Liver (tissue), 9 donors: ENCODE measurements around the gene NEK7. TPM values are rescaled to one million over a fixed set of nuclear protein-coding genes. Genes with fewer than 3 reads are reported as not detected.

Experiments
- DNase-seq: peaks from one replicate; pipeline ENCODE4 v3.0.0-alpha.2; 2017; ENCODE audit warnings: low spot score
- H3K27ac ChIP-seq, 2 donors: one replicate each; pipeline ENCODE4 v1.7.0; 2013; ENCODE audit warnings: inconsistent platforms in 2 of 2, low read length in 2 of 2, control low read depth in 1 of 2, low read depth in 1 of 2, mild to moderate bottlenecking in 1 of 2
- H3K27me3 ChIP-seq, 4 donors: one replicate each; pipeline versions ENCODE4 v1.6.1 to v1.7.0; 2013; ENCODE audit warnings: low read length in 3 of 4, inconsistent platforms in 1 of 4, mild to moderate bottlenecking in 1 of 4, moderate library complexity in 1 of 4; ENCODE audit not compliant: control insufficient read depth in 4 of 4, insufficient read depth in 4 of 4
- H3K36me3 ChIP-seq, 4 donors: one replicate each; pipeline versions ENCODE4 v1.6.1 to v1.7.0; 2013; ENCODE audit warnings: low read length in 3 of 4, mild to moderate bottlenecking in 3 of 4, low read depth in 1 of 4, moderate library complexity in 1 of 4; ENCODE audit not compliant: control insufficient read depth in 4 of 4, insufficient read depth in 3 of 4
- H3K4me1 ChIP-seq, 4 donors: one replicate each; pipeline versions ENCODE4 v1.6.1 to v1.7.0; 2013; ENCODE audit warnings: low read length in 3 of 4, mild to moderate bottlenecking in 3 of 4, moderate library complexity in 1 of 4; ENCODE audit not compliant: control insufficient read depth in 4 of 4, insufficient read depth in 4 of 4
- H3K4me3 ChIP-seq, 3 donors: one replicate each; pipeline versions ENCODE4 v1.6.1 to v1.7.0; 2013; ENCODE audit warnings: low read length in 3 of 3, control low read depth in 1 of 3, low read depth in 1 of 3, mild to moderate bottlenecking in 1 of 3
- H3K9ac ChIP-seq, 2 donors: one replicate each; pipeline ENCODE4 v1.7.0; 2013; ENCODE audit warnings: low read length in 2 of 2, mild to moderate bottlenecking in 2 of 2, moderate library complexity in 2 of 2, control low read depth in 1 of 2, low read depth in 1 of 2
- H3K9me3 ChIP-seq, 4 donors: one replicate each; pipeline versions ENCODE4 v1.6.1 to v1.7.0; 2013; ENCODE audit warnings: low read length in 3 of 4; ENCODE audit not compliant: control insufficient read depth in 4 of 4
- EGR1 ChIP-seq, 2 donors: IDR thresholded peaks; 2 replicates each; pipeline ENCODE4 v1.6.1; 2016 to 2018; ENCODE audit warnings: antibody characterized with exemption in 2 of 2, low read depth in 2 of 2
- FOXA1 ChIP-seq: IDR thresholded peaks from 2 replicates; pipeline ENCODE4 v1.6.1; 2016; ENCODE audit warnings: antibody characterized with exemption
- FOXA2 ChIP-seq: IDR thresholded peaks from 2 replicates; pipeline ENCODE4 v1.6.1; 2016; ENCODE audit warnings: antibody characterized with exemption
- GABPA ChIP-seq, 2 donors: IDR thresholded peaks in 1 of 2; conservative IDR thresholded peaks in 1 of 2; 2 replicates each; pipeline ENCODE4 v1.6.1; 2016; ENCODE audit warnings: antibody characterized with exemption in 2 of 2, mild to moderate bottlenecking in 1 of 2, moderate library complexity in 1 of 2
- HNF4A ChIP-seq, 2 donors: conservative IDR thresholded peaks; 2 replicates each; pipeline ENCODE4 v1.6.1; 2016; ENCODE audit warnings: antibody characterized with exemption in 2 of 2, mild to moderate bottlenecking in 2 of 2
- HNF4G ChIP-seq: IDR thresholded peaks from 2 replicates; pipeline ENCODE4 v1.6.1; 2016; ENCODE audit warnings: antibody characterized with exemption
- JUND ChIP-seq, 2 donors: IDR thresholded peaks; 2 replicates each; pipeline ENCODE4 v1.6.1; 2016; ENCODE audit warnings: antibody characterized with exemption in 2 of 2
- NR2F2 ChIP-seq: IDR thresholded peaks from 2 replicates; pipeline ENCODE4 v1.6.1; 2016; ENCODE audit warnings: antibody characterized with exemption
- RAD21 ChIP-seq, 2 donors: IDR thresholded peaks; 2 replicates each; pipeline ENCODE4 v1.6.1; 2016; ENCODE audit warnings: antibody characterized with exemption in 2 of 2, mild to moderate bottlenecking in 2 of 2
- REST ChIP-seq: IDR thresholded peaks from 2 replicates; pipeline ENCODE4 v1.6.1; 2016; ENCODE audit warnings: antibody characterized with exemption, mild to moderate bottlenecking
- RXRA ChIP-seq, 2 donors: IDR thresholded peaks; 2 replicates each; pipeline ENCODE4 v1.6.1; 2017 to 2018; ENCODE audit warnings: antibody characterized with exemption in 2 of 2, mild to moderate bottlenecking in 1 of 2
- SP1 ChIP-seq: IDR thresholded peaks from 2 replicates; pipeline ENCODE4 v1.6.1; 2018; ENCODE audit warnings: antibody characterized with exemption, mild to moderate bottlenecking
- TAF1 ChIP-seq: conservative IDR thresholded peaks from 2 replicates; pipeline ENCODE4 v1.6.1; 2016; ENCODE audit warnings: antibody characterized with exemption, mild to moderate bottlenecking
- YY1 ChIP-seq: IDR thresholded peaks from 2 replicates; pipeline ENCODE4 v1.6.1; 2016; ENCODE audit warnings: antibody characterized with exemption, mild to moderate bottlenecking
- WGBS: extraction: QIAGEN DNeasy Blood & Tissue Kit; methylation state at CpG from one replicate; pipeline ENCODE4 v1.1.7; 2013; 5-methylcytosine and 5-hydroxymethylcytosine counted together
- polyA plus RNA-seq, 2 donors: library from polyadenylated mRNA; stranded (reverse) in 1 of 2; unstranded in 1 of 2; fragments of 200-250 nt in 1 of 2; fragments of >200 nt in 1 of 2; fragmentation: Nextera tagmentation in 1 of 2; extraction: Ambion mirVana in 1 of 2; gene quantifications; one replicate each; pipeline versions ENCODE4 v1.2.1 to v1.2.3, GENCODE V29; 2013 to 2015
- total RNA-seq, 2 donors: library from RNA; depleted of rRNA; stranded (reverse); fragments of >200 nt; gene quantifications; one replicate each; pipeline ENCODE4 v1.2.3, GENCODE V29; 2014
- TF ChIP-seq, protein P1 (sequence below): fragments of 150-350 bp; IDR thresholded peaks from 2 replicates; pipeline ENCODE4 v1.5.1; 2017; ENCODE audit warnings: improper control_type of control experiment, low read depth, low read length; ENCODE audit not compliant: missing input control
- TF ChIP-seq, protein P2 (sequence below): IDR thresholded peaks from 2 replicates; pipeline ENCODE4 v1.6.1; 2016; ENCODE audit warnings: antibody characterized with exemption
- TF ChIP-seq, protein P3 (sequence below): IDR thresholded peaks from 2 replicates; pipeline ENCODE4 v1.6.1; 2016; ENCODE audit warnings: antibody characterized with exemption
- TF ChIP-seq, protein P4 (sequence below): IDR thresholded peaks from 2 replicates; pipeline ENCODE4 v1.6.1; 2016; ENCODE audit warnings: antibody characterized with exemption
- donor health status: healthy.
- donor health status: healthy.
- donor health status: healthy.
- donor health status: healthy.
- donor health status: healthy.

NEK7 gene
- total and polyA plus RNA-seq, 4 donors, result 9.2 to 34.4 (median 20.2) TPM

DNA sequence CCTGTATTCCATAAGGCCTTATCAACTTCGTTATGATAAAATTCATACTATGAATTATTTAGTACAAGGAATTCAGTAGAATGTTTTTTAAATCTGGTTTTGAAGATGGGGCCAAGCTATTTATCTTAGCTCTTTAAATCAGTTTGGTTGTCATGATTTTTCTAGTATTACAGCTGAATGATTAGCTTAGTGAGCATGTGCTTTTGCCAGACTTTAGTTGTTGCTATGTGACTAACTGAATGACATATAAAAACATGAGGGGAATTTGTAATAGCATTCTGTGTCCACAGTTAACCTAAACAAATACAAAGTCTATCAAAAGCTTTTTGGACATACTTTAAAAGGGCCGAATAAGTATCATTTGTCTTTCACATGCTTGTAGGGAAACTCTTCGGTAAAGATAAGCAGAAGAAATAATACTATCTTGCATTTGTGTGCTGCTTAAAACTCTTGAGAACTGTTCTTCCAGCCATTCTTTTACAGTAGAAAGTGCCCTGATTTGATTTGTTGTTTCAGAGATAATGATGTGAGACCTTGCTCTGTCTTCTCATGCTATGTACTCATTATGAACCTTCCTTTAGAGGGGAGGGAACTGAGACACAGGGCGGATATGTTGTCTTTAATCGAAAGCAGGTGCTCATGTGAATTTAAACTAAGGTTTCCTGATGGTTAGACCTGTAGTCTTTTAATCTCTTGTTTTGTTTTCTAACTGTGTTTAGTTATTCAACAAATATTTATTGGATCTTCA lies 18.8 kb downstream of the NEK7 start:
- H3K4me1 ChIP-seq, result peaks cover 3 to 34% (median 6%) of the 10 kb centered on the region in 4 donors
- H3K9ac ChIP-seq, result no peak overlapping the region
- no peaks in the 10 kb centered on the region for H3K9me3 ChIP-seq
- no peaks in the 10 kb centered on the region for H3K36me3 ChIP-seq
- H3K27ac ChIP-seq, result no peak overlapping the region
- no peak overlapping the region for H3K4me3 ChIP-seq
- no peak for DNase-seq
- 65% methylated on average over 5 of the region's 5 CpGs for WGBS
- TF ChIP-seq, protein P1, sequence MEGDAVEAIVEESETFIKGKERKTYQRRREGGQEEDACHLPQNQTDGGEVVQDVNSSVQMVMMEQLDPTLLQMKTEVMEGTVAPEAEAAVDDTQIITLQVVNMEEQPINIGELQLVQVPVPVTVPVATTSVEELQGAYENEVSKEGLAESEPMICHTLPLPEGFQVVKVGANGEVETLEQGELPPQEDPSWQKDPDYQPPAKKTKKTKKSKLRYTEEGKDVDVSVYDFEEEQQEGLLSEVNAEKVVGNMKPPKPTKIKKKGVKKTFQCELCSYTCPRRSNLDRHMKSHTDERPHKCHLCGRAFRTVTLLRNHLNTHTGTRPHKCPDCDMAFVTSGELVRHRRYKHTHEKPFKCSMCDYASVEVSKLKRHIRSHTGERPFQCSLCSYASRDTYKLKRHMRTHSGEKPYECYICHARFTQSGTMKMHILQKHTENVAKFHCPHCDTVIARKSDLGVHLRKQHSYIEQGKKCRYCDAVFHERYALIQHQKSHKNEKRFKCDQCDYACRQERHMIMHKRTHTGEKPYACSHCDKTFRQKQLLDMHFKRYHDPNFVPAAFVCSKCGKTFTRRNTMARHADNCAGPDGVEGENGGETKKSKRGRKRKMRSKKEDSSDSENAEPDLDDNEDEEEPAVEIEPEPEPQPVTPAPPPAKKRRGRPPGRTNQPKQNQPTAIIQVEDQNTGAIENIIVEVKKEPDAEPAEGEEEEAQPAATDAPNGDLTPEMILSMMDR, result no peak
- TF ChIP-seq SP1 (no peak), YY1 (no peak), NR2F2 (no peak), REST (no peak), RXRA (IDR thresholded peaks at IDR 0.05) (no peak), FOXA2 (no peak), GABPA (IDR thresholded peaks at IDR 0.05 in 1 of 2, conservative IDR thresholded peaks at IDR 0.05 in 1 of 2) (no peak), TAF1 (no peak), FOXA1 (no peak), RAD21 (IDR thresholded peaks at IDR 0.05) (no peak), HNF4A (conservative IDR thresholded peaks at IDR 0.05) (no peak), EGR1 (IDR thresholded peaks at IDR 0.05; ENCODE audit: low read depth in 2 of 2) (no peak), HNF4G (no peak), JUND (IDR thresholded peaks at IDR 0.05) (no peak)
- TF ChIP-seq, protein P2, sequence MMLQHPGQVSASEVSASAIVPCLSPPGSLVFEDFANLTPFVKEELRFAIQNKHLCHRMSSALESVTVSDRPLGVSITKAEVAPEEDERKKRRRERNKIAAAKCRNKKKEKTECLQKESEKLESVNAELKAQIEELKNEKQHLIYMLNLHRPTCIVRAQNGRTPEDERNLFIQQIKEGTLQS, result no peak
- TF ChIP-seq, protein P3, sequence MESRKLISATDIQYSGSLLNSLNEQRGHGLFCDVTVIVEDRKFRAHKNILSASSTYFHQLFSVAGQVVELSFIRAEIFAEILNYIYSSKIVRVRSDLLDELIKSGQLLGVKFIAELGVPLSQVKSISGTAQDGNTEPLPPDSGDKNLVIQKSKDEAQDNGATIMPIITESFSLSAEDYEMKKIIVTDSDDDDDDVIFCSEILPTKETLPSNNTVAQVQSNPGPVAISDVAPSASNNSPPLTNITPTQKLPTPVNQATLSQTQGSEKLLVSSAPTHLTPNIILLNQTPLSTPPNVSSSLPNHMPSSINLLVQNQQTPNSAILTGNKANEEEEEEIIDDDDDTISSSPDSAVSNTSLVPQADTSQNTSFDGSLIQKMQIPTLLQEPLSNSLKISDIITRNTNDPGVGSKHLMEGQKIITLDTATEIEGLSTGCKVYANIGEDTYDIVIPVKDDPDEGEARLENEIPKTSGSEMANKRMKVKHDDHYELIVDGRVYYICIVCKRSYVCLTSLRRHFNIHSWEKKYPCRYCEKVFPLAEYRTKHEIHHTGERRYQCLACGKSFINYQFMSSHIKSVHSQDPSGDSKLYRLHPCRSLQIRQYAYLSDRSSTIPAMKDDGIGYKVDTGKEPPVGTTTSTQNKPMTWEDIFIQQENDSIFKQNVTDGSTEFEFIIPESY, result no peak
- TF ChIP-seq, protein P4, sequence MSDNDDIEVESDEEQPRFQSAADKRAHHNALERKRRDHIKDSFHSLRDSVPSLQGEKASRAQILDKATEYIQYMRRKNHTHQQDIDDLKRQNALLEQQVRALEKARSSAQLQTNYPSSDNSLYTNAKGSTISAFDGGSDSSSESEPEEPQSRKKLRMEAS, result no peak
- no peaks in the 10 kb centered on the region for H3K27me3 ChIP-seq
